ENCODE results near the gene C7orf25. TPM values are rescaled to one million over a fixed set of nuclear protein-coding genes. Genes with fewer than 3 reads are reported as not detected.

Gene C7orf25
- total RNA-seq, 1 donor from 2014 or later = 5.8 TPM

- Mint-ChIP-seq H3K9me3 (no peaks in the 10 kb centered on the region), H3K36me3 (peaks cover 8% of the 10 kb centered on the region), H3K27me3 (ENCODE audit: low read depth) (no peaks in the 10 kb centered on the region), H3K27ac (peak overlapping the region; percentile 88), H3K4me3 (no peak overlapping the region), H3K4me1 (peaks cover 45% of the 10 kb centered on the region)
- no peak for TF ChIP-seq CTCF (IDR thresholded peaks at IDR 0.05; ENCODE audit: unreplicated experiment)
- DNase-seq (ENCODE audit: low spot score in 2 of 2, unreplicated experiment in 2 of 2) = no peak
Measured at GRCh38 chr7:42915356-42915755, 3.5 kb upstream of the C7orf25 start.

GRCh38 chr7:42914421-42915045 lies 2.7 kb upstream of the C7orf25 start:
- Mint-ChIP-seq H3K27me3 (ENCODE audit: low read depth) (no peaks in the 10 kb centered on the region), H3K36me3 (peaks cover 7% of the 10 kb centered on the region), H3K4me1 (peaks cover 52% of the 10 kb centered on the region), H3K9me3 (no peaks in the 10 kb centered on the region), H3K27ac (peak overlapping the region; percentile 88), H3K4me3 (no peak overlapping the region)
- no peak for TF ChIP-seq CTCF (IDR thresholded peaks at IDR 0.05; ENCODE audit: unreplicated experiment)
- DNase-seq (ENCODE audit: low spot score in 2 of 2, unreplicated experiment in 2 of 2) = no peak

- peaks cover 52% of the 10 kb centered on the region for H3K4me1 Mint-ChIP-seq
- H3K36me3 Mint-ChIP-seq = peaks cover 7% of the 10 kb centered on the region
- no peak overlapping the region for H3K4me3 Mint-ChIP-seq
- H3K27me3 Mint-ChIP-seq (ENCODE audit: low read depth) = no peaks in the 10 kb centered on the region
- no peaks in the 10 kb centered on the region for H3K9me3 Mint-ChIP-seq
- H3K27ac Mint-ChIP-seq = peak overlapping the region; percentile 88
- no peak for DNase-seq (ENCODE audit: low spot score in 2 of 2, unreplicated experiment in 2 of 2)
- TF ChIP-seq CTCF (IDR thresholded peaks at IDR 0.05; ENCODE audit: unreplicated experiment) = no peak
Measured at GRCh38 chr7:42914009-42914408, 2.1 kb upstream of the C7orf25 start.

DNA sequence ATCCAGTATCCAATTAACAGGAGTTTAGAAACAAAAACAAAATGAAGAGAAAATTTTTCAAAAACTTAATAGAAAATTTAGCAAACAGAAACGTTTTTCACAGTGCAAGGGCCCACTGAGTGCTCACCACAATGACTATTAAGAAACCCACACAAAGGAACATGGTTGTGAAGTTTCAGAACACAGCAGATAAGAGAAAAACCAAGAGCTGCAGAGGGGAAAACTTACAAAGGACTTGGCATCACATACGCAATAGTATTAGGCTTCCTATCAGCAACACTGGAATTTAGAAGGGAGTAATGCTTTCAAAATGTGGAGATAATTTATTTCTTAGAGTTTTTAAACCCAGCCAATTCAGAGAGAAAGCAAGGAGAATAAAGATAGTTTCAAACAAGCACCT lies 1.7 kb upstream of the C7orf25 start:
- Mint-ChIP-seq H3K27ac (peak overlapping the region; percentile 88), H3K4me1 (peaks cover 52% of the 10 kb centered on the region), H3K9me3 (no peaks in the 10 kb centered on the region), H3K27me3 (ENCODE audit: low read depth) (no peaks in the 10 kb centered on the region), H3K4me3 (no peak overlapping the region), H3K36me3 (peaks cover 7% of the 10 kb centered on the region)
- no peak for TF ChIP-seq CTCF (IDR thresholded peaks at IDR 0.05; ENCODE audit: unreplicated experiment)
- no peak for DNase-seq (ENCODE audit: low spot score in 2 of 2, unreplicated experiment in 2 of 2)

DNA sequence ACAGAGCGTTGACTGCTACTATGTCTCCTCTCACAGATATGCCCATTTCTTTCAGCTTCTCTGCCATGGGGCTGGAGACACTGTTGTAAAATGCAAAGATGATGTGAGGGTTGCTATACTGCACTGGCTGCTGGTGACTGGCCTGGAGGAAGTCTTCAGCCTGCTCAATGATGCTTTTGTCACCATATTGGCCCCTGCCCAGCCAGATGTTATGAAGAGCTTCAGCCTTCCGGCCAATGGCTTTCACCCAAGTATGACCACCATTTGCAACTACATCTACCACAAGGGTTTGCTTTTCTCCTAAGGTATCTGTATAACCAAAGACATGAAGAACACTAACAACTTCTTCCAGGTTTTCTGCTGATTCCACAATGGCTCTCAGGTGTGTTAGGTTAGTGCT lies 1.6 kb downstream of the C7orf25 start:
- no peak overlapping the region for H3K27ac Mint-ChIP-seq
- TF ChIP-seq CTCF (IDR thresholded peaks at IDR 0.05; ENCODE audit: unreplicated experiment) = no peak
- H3K9me3 Mint-ChIP-seq = no peaks in the 10 kb centered on the region
- peaks cover 4% of the 10 kb centered on the region for H3K36me3 Mint-ChIP-seq
- H3K4me3 Mint-ChIP-seq = peak overlapping the region; percentile 87
- H3K4me1 Mint-ChIP-seq = peaks cover 48% of the 10 kb centered on the region
- H3K27me3 Mint-ChIP-seq (ENCODE audit: low read depth) = no peaks in the 10 kb centered on the region
- no peak for DNase-seq (ENCODE audit: low spot score in 2 of 2, unreplicated experiment in 2 of 2)

DNA sequence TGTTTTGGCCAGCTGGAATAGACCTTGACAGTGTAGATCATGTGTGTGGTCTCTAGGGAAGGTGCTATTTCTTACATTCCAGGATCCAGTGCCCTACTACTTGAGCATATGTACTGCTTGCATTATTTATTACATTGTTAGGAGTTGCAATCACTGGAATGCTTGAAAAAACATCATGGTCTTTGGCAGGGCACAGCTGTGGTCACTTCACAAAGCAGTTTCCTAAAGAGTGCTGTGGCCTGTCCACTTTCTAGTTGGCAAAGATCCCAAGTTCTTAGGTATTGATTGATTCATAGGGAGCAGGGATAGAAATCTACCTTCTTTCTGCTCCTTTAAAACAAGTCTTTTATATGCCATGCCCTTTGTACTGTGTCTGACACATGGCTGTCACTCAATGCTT lies 4.6 kb downstream of the C7orf25 start:
- no peak for TF ChIP-seq CTCF (IDR thresholded peaks at IDR 0.05; ENCODE audit: unreplicated experiment)
- Mint-ChIP-seq H3K27me3 (ENCODE audit: low read depth) (no peaks in the 10 kb centered on the region), H3K36me3 (peaks cover 3% of the 10 kb centered on the region), H3K9me3 (no peaks in the 10 kb centered on the region), H3K27ac (no peak overlapping the region), H3K4me1 (peaks cover 19% of the 10 kb centered on the region), H3K4me3 (no peak overlapping the region)
- DNase-seq (ENCODE audit: low spot score in 2 of 2, unreplicated experiment in 2 of 2) = no peak
